Gastroesophageal sphincter (tissue), 2 donors: Measurements from ENCODE around the gene MAP4K1.

Experiments used
- EP300 ChIP-seq: sonication (generic); formaldehyde crosslinking; IDR thresholded peaks from one replicate; pipeline ENCODE4 v1.6.1; 2017; ENCODE audit warnings: antibody characterized with exemption, mild to moderate bottlenecking
- POLR2A ChIP-seq, 2 donors: fragments of 450-650 bp; IDR thresholded peaks; one replicate each; pipeline ENCODE4 v1.6.1; 2017; ENCODE audit warnings: antibody characterized with exemption in 2 of 2, mild to moderate bottlenecking in 2 of 2, moderate library complexity in 1 of 2

GRCh38 chr19:38642176-38642575, 24.4 kb upstream of the MAP4K1 start:
- no peak for TF ChIP-seq POLR2A (IDR thresholded peaks at IDR 0.05)
- no peak for TF ChIP-seq EP300
